H1 (cell line): ENCODE measurements around the gene MNAT1. TPM values are rescaled to one million over a fixed set of nuclear protein-coding genes. Genes with fewer than 3 reads are reported as not detected.

Experiments
- ATF3 ChIP-seq: IDR thresholded peaks from 2 replicates; pipeline ENCODE4 v1.6.1; 2011; ENCODE audit warnings: low read depth, mild to moderate bottlenecking, low read length; ENCODE audit not compliant: insufficient read depth
- RBBP5 ChIP-seq: IDR thresholded peaks from 2 replicates; pipeline ENCODE4 v1.7.1; 2012; ENCODE audit warnings: low read depth, mild to moderate bottlenecking, inconsistent platforms, low read length, moderate library complexity, borderline replicate concordance
- SIN3A ChIP-seq, 2 experiments: IDR thresholded peaks in 1 of 2; conservative IDR thresholded peaks in 1 of 2; 2 replicates each; pipeline ENCODE4 v1.6.1; 2011 to 2012; ENCODE audit warnings: low read length in 2 of 2, improper control_type of control experiment in 1 of 2, low read depth in 1 of 2, mild to moderate bottlenecking in 1 of 2
- SIRT6 ChIP-seq: IDR thresholded peaks from one replicate; pipeline ENCODE4 v1.7.1; 2012; ENCODE audit warnings: low read length, inconsistent platforms
- SP2 ChIP-seq: IDR thresholded peaks from 2 replicates; pipeline ENCODE4 v1.6.1; 2012; ENCODE audit warnings: mild to moderate bottlenecking, low read length, inconsistent platforms
- polyA plus RNA-seq, 7 experiments: library from polyadenylated mRNA; depleted of rRNA in 3 of 7; stranded (reverse) in 5 of 7; unstranded in 2 of 7; fragments of >200 nt in 5 of 7; fragments of 200-250 nt in 2 of 7; gene quantifications; 1 replicate in 5 of 7; 2 replicates in 1 of 7; 4 replicates in 1 of 7; pipeline versions ENCODE4 v1.2.1 to v1.2.3, GENCODE V29; 2011 to 2013; ENCODE audit warnings: missing spikeins in 2 of 7, mixed read lengths in 2 of 7
- total RNA-seq: library from RNA; stranded (reverse); fragmentation: NEBNext Ultra II Directional; extraction: Animal tissue kit (Norgen Biotek cat#: 25700); gene quantifications from 2 replicates; pipeline ENCODE4 v1.2.1, GENCODE V29; 2021
- TF ChIP-seq, protein P1 (sequence below): IDR thresholded peaks from 2 replicates; pipeline ENCODE4 v1.6.1; 2012; ENCODE audit warnings: inconsistent platforms

The MNAT1 gene
- total and polyA plus RNA-seq, 2 of the 8 experiments (the other 6 are each of a cell fraction or from before 2014, with no cell fraction given), result 34.7 to 52.1 TPM

GRCh38 chr14:60922050-60922449 lies 187.5 kb downstream of the MNAT1 start (continued):
- TF ChIP-seq, protein P1, sequence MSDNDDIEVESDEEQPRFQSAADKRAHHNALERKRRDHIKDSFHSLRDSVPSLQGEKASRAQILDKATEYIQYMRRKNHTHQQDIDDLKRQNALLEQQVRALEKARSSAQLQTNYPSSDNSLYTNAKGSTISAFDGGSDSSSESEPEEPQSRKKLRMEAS, result no peak
- no peak for TF ChIP-seq SIRT6
- TF ChIP-seq ATF3, result no peak
- TF ChIP-seq SIN3A (conservative IDR thresholded peaks at IDR 0.05 in 1 of 2, IDR thresholded peaks at IDR 0.05 in 1 of 2; ENCODE audit: low read depth in 1 of 2, low read length in 2 of 2), result no peak
- no peak for TF ChIP-seq RBBP5
- no peak for TF ChIP-seq SP2
